Keratinocyte (primary cell): ENCODE data around the gene JPT1. TPM values are rescaled to one million over a fixed set of nuclear protein-coding genes. Genes with fewer than 3 reads are reported as not detected.
"Not testable (repeated sequence)": the region's sequence is repeated elsewhere in the genome, so short reads cannot be mapped to it uniquely, and the experiment has no call there.

Experiments used
- DNase-seq: peaks from one replicate; pipeline ENCODE4 v3.0.0-alpha.2; 2011; ENCODE audit warnings: low read depth, missing footprints, low spot score
- FAIRE-seq: peaks from 2 replicates; lab custom pipeline; 2011; peaks lifted over from hg19 to GRCh38; lab: Jason Lieb, UNC
- H2AFZ ChIP-seq: 2 replicates; pipeline ENCODE4 v1.6.0; 2012; ENCODE audit warnings: low read length, control low read depth, inconsistent platforms; ENCODE audit not compliant: control insufficient read depth
- H3K27ac ChIP-seq: 2 replicates; pipeline ENCODE4 v1.5.1; 2011; ENCODE audit warnings: low read length; ENCODE audit not compliant: control insufficient read depth, insufficient read depth
- H3K27me3 ChIP-seq: 3 replicates; pipeline ENCODE4 v1.6.0; 2011; ENCODE audit warnings: low read length; ENCODE audit not compliant: control insufficient read depth, insufficient read depth; ENCODE audit errors: extremely low read depth
- H3K36me3 ChIP-seq, 2 experiments: 2 replicates in 1 of 2; 3 replicates in 1 of 2; pipeline ENCODE4 v1.5.1; 2011; ENCODE audit warnings: low read length in 2 of 2, mild to moderate bottlenecking in 1 of 2; ENCODE audit not compliant: control insufficient read depth in 2 of 2, insufficient read depth in 2 of 2; ENCODE audit errors: extremely low read depth in 1 of 2
- H3K4me1 ChIP-seq: 3 replicates; pipeline ENCODE4 v1.5.1; 2011; ENCODE audit warnings: low read length; ENCODE audit not compliant: control insufficient read depth, insufficient read depth; ENCODE audit errors: extremely low read depth
- H3K4me2 ChIP-seq: 3 replicates; pipeline ENCODE4 v1.6.0; 2011; ENCODE audit warnings: low read depth, low read length; ENCODE audit not compliant: control insufficient read depth, insufficient read depth; ENCODE audit errors: extremely low read depth
- H3K4me3 ChIP-seq, 3 experiments: fragments of 200-600 bp in 1 of 3; sonication (generic) in 1 of 3; 2 replicates in 2 of 3; 3 replicates in 1 of 3; pipeline ENCODE4 v1.5.1; 2011 to 2016; ENCODE audit warnings: low read length in 3 of 3, mild to moderate bottlenecking in 3 of 3, control low read depth in 2 of 3, inconsistent platforms in 1 of 3, low read depth in 1 of 3, mixed read lengths in 1 of 3, mixed run types in 1 of 3, moderate library complexity in 1 of 3; ENCODE audit not compliant: control insufficient read depth in 2 of 3, insufficient read depth in 2 of 3; ENCODE audit errors: extremely low read depth in 1 of 3
- H3K79me2 ChIP-seq: 2 replicates; pipeline ENCODE4 v1.6.0; 2012; ENCODE audit warnings: low read length; ENCODE audit not compliant: control insufficient read depth, insufficient read depth
- H3K9ac ChIP-seq: 3 replicates; pipeline ENCODE4 v1.6.0; 2011; ENCODE audit warnings: low read length; ENCODE audit not compliant: control insufficient read depth, insufficient read depth; ENCODE audit errors: extremely low read depth
- H3K9me1 ChIP-seq: 3 replicates; pipeline ENCODE4 v1.6.0; 2011; ENCODE audit warnings: low read length; ENCODE audit not compliant: control insufficient read depth, insufficient read depth; ENCODE audit errors: extremely low read depth
- H3K9me3 ChIP-seq: 2 replicates; pipeline ENCODE4 v1.5.1; 2012; ENCODE audit warnings: low read depth, low read length; ENCODE audit not compliant: control insufficient read depth
- H4K20me1 ChIP-seq: 3 replicates; pipeline ENCODE4 v1.6.0; 2011; ENCODE audit warnings: low read length; ENCODE audit not compliant: control insufficient read depth, insufficient read depth; ENCODE audit errors: extremely low read depth
- CTCF ChIP-seq, 3 experiments: IDR thresholded peaks in 1 of 3; conservative IDR thresholded peaks in 1 of 3; optimal IDR thresholded peaks in 1 of 3; 2 replicates in 2 of 3; 3 replicates in 1 of 3; pipeline versions ENCODE3 to v1.5.1; 2011; ENCODE audit warnings: low read length in 3 of 3, mild to moderate bottlenecking in 3 of 3, moderate library complexity in 2 of 3, control low read depth in 1 of 3, inconsistent platforms in 1 of 3; ENCODE audit not compliant: insufficient read depth in 2 of 3; ENCODE audit errors: extremely low read depth in 1 of 3
- EZH2 ChIP-seq: IDR thresholded peaks from one replicate; pipeline ENCODE4 v1.6.1; 2012; ENCODE audit warnings: inconsistent platforms, mild to moderate bottlenecking, low read length, moderate library complexity
- dilution Hi-C: fragments of 300-500 bp; cut with MboI; formaldehyde crosslinking; loops from one replicate; pipeline ENCODE4 v1.7.0; 2020; ENCODE audit warnings: low sequenced_read_pairs; ENCODE audit not compliant: extremely low pct_ligation_motif_present
- polyA plus RNA-seq, 5 experiments: library from polyadenylated mRNA; depleted of rRNA in 3 of 5; stranded (reverse) in 3 of 5; stranded (forward) in 1 of 5; unstranded in 1 of 5; fragments of >200 nt; gene quantifications; 1 replicate in 1 of 5; 2 replicates in 3 of 5; 3 replicates in 1 of 5; pipeline versions ENCODE4 v1.2.1 to v1.2.3, GENCODE V29; 2011 to 2012; ENCODE audit warnings: missing spikeins in 2 of 5, low read depth in 1 of 5, low replicate concordance in 1 of 5

Gene JPT1
- polyA plus RNA-seq, 1 donor (not counting 4 experiments of a cell fraction or from before 2014, with no cell fraction given) = 142 TPM

- Histone ChIP-seq H3K9me3 (no peaks in the 10 kb centered on the region), H2AFZ (no peak overlapping the region), H4K20me1 (no peaks in the 10 kb centered on the region), H3K4me2 (no peak overlapping the region), H3K79me2 (peaks cover 6% of the 10 kb centered on the region), H3K9me1 (no peaks in the 10 kb centered on the region), H3K27ac (no peak overlapping the region), H3K27me3 (no peaks in the 10 kb centered on the region), H3K4me3 (no peak overlapping the region), H3K36me3 (peaks cover 15 to 21% of the 10 kb centered on the region in 2 experiments), H3K4me1 (peaks cover 5% of the 10 kb centered on the region), H3K9ac (no peak overlapping the region)
- no peak for DNase-seq
- no peak for TF ChIP-seq EZH2
- TF ChIP-seq CTCF (optimal IDR thresholded peaks at IDR 0.05 in 1 of 3, IDR thresholded peaks at IDR 0.05 in 1 of 3, conservative IDR thresholded peaks at IDR 0.05 in 1 of 3; ENCODE audit: extremely low read depth in 1 of 3, insufficient read depth in 2 of 3, low read length in 3 of 3) = peak; percentile 23 to 30 (median 30)
- FAIRE-seq = no peak
- dilution Hi-C loops = no loop called here
These were observed 18.4 kb downstream of the JPT1 start for GRCh38 chr17:75135946-75136345.

- no peak overlapping the region for H3K9ac ChIP-seq
- no peaks in the 10 kb centered on the region for H3K9me1 ChIP-seq
- no peaks in the 10 kb centered on the region for H3K9me3 ChIP-seq
- dilution Hi-C loops = no loop called here
- no peak overlapping the region for H3K27ac ChIP-seq
- peaks cover 7% of the 10 kb centered on the region for H3K4me1 ChIP-seq
- H3K4me3 ChIP-seq = no peak overlapping the region
- peaks cover 4% of the 10 kb centered on the region for H3K79me2 ChIP-seq
- peaks cover 12 to 18% of the 10 kb centered on the region in 2 experiments for H3K36me3 ChIP-seq
- TF ChIP-seq EZH2 (no peak), CTCF (optimal IDR thresholded peaks at IDR 0.05 in 1 of 3, IDR thresholded peaks at IDR 0.05 in 1 of 3, conservative IDR thresholded peaks at IDR 0.05 in 1 of 3; ENCODE audit: extremely low read depth in 1 of 3, insufficient read depth in 2 of 3, low read length in 3 of 3) (no peak)
- H3K27me3 ChIP-seq = no peaks in the 10 kb centered on the region
- DNase-seq (no peak), FAIRE-seq (no peak)
- no peak overlapping the region for H2AFZ ChIP-seq
- no peaks in the 10 kb centered on the region for H4K20me1 ChIP-seq
- no peak overlapping the region for H3K4me2 ChIP-seq
These were observed 18.9 kb downstream of the JPT1 start for GRCh38 chr17:75135452-75135851.

GRCh38 chr17:75133607-75134347 is 20.5 kb downstream of the JPT1 start:
- H3K9me3 ChIP-seq, H4K20me1 ChIP-seq, H3K9ac ChIP-seq, DNase-seq, dilution Hi-C loops, H3K79me2 ChIP-seq, H3K4me2 ChIP-seq, H3K27ac ChIP-seq, H3K4me1 ChIP-seq, H3K9me1 ChIP-seq, H2AFZ ChIP-seq, H3K27me3 ChIP-seq, H3K4me3 ChIP-seq, FAIRE-seq: not testable (repeated sequence)
- H3K36me3 ChIP-seq = peaks cover 15 to 23% of the 10 kb centered on the region in 2 experiments
